Measurements from ENCODE around the gene EPHA7. TPM values are rescaled to one million over a fixed set of nuclear protein-coding genes. Genes with fewer than 3 reads are reported as not detected.

EPHA7 gene
- total and polyA plus RNA-seq, 2 of the 13 experiments (the other 11 are each of a cell fraction or from before 2014, with no cell fraction given), result not detected

DNA sequence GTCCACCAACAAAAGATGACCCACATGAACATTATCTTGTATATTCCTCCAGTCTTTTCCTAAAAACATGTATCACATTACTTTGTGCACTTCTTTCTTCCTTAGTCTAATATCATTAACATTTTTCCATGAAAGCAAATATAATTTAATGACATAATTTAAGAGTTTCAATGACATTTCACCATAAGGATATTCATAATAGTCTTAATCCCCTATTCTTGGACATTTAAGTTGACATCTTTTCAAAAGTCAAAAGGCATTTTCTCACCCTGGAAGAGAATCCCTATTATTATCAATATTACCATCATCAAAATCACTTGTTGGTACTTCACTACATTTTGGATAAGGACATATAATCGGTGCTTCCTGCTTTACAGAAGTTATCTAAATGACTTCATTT is 31.3 kb downstream of the EPHA7 start:
- POLR2A ChIA-PET, result no interaction called here
- no TSS peak for BruUV-seq (replicated peaks)
- no peak for TF ChIP-seq DNMT1 (CRISPR knock-in tag; IDR thresholded peaks at IDR 0.05)
- TF ChIP-seq U2AF2 (IDR thresholded peaks at IDR 0.05; ENCODE audit: low read depth, low read length), result no peak
- no peak for TF ChIP-seq ZNF720 (CRISPR knock-in tag; IDR thresholded peaks at IDR 0.05)
- no peak for TF ChIP-seq SRSF1 (optimal IDR thresholded peaks at IDR 0.05; ENCODE audit: low read depth, low read length)
- no peak for TF ChIP-seq ARNT (IDR thresholded peaks at IDR 0.05)
- no peak for TF ChIP-seq NR2F6 (IDR thresholded peaks at IDR 0.05)
- no peak for TF ChIP-seq NR2F6 (CRISPR knock-in tag; IDR thresholded peaks at IDR 0.05)
- no peak for TF ChIP-seq KLF12 (CRISPR knock-in tag; IDR thresholded peaks at IDR 0.05; ENCODE audit: borderline replicate concordance)
- TF ChIP-seq ZFY (CRISPR knock-in tag; IDR thresholded peaks at IDR 0.05), result no peak
- no peak for TF ChIP-seq HES4 (CRISPR knock-in tag; IDR thresholded peaks at IDR 0.05; ENCODE audit: borderline replicate concordance)
- TF ChIP-seq, protein P1, sequence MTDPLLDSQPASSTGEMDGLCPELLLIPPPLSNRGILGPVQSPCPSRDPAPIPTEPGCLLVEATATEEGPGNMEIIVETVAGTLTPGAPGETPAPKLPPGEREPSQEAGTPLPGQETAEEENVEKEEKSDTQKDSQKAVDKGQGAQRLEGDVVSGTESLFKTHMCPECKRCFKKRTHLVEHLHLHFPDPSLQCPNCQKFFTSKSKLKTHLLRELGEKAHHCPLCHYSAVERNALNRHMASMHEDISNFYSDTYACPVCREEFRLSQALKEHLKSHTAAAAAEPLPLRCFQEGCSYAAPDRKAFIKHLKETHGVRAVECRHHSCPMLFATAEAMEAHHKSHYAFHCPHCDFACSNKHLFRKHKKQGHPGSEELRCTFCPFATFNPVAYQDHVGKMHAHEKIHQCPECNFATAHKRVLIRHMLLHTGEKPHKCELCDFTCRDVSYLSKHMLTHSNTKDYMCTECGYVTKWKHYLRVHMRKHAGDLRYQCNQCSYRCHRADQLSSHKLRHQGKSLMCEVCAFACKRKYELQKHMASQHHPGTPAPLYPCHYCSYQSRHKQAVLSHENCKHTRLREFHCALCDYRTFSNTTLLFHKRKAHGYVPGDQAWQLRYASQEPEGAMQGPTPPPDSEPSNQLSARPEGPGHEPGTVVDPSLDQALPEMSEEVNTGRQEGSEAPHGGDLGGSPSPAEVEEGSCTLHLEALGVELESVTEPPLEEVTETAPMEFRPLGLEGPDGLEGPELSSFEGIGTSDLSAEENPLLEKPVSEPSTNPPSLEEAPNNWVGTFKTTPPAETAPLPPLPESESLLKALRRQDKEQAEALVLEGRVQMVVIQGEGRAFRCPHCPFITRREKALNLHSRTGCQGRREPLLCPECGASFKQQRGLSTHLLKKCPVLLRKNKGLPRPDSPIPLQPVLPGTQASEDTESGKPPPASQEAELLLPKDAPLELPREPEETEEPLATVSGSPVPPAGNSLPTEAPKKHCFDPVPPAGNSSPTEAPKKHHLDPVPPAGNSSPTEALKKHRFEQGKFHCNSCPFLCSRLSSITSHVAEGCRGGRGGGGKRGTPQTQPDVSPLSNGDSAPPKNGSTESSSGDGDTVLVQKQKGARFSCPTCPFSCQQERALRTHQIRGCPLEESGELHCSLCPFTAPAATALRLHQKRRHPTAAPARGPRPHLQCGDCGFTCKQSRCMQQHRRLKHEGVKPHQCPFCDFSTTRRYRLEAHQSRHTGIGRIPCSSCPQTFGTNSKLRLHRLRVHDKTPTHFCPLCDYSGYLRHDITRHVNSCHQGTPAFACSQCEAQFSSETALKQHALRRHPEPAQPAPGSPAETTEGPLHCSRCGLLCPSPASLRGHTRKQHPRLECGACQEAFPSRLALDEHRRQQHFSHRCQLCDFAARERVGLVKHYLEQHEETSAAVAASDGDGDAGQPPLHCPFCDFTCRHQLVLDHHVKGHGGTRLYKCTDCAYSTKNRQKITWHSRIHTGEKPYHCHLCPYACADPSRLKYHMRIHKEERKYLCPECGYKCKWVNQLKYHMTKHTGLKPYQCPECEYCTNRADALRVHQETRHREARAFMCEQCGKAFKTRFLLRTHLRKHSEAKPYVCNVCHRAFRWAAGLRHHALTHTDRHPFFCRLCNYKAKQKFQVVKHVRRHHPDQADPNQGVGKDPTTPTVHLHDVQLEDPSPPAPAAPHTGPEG (CRISPR knock-in tag; IDR thresholded peaks at IDR 0.05), result no peak
- no peak for TF ChIP-seq GFI1 (CRISPR knock-in tag; IDR thresholded peaks at IDR 0.05; ENCODE audit: borderline replicate concordance)
- TF ChIP-seq, protein P2, sequence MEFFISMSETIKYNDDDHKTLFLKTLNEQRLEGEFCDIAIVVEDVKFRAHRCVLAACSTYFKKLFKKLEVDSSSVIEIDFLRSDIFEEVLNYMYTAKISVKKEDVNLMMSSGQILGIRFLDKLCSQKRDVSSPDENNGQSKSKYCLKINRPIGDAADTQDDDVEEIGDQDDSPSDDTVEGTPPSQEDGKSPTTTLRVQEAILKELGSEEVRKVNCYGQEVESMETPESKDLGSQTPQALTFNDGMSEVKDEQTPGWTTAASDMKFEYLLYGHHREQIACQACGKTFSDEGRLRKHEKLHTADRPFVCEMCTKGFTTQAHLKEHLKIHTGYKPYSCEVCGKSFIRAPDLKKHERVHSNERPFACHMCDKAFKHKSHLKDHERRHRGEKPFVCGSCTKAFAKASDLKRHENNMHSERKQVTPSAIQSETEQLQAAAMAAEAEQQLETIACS (CRISPR knock-in tag; IDR thresholded peaks at IDR 0.05), result no peak
- no peak for TF ChIP-seq FOSL1 (CRISPR knock-in tag; IDR thresholded peaks at IDR 0.05; ENCODE audit: borderline replicate concordance)
- no peak for TF ChIP-seq RELA (CRISPR knock-in tag; IDR thresholded peaks at IDR 0.05)
- no peak for TF ChIP-seq NFKB2 (CRISPR knock-in tag; IDR thresholded peaks at IDR 0.05; ENCODE audit: borderline replicate concordance)
- TF ChIP-seq, protein P3, sequence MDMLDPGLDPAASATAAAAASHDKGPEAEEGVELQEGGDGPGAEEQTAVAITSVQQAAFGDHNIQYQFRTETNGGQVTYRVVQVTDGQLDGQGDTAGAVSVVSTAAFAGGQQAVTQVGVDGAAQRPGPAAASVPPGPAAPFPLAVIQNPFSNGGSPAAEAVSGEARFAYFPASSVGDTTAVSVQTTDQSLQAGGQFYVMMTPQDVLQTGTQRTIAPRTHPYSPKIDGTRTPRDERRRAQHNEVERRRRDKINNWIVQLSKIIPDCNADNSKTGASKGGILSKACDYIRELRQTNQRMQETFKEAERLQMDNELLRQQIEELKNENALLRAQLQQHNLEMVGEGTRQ (IDR thresholded peaks at IDR 0.05; ENCODE audit: low read depth, low read length), result no peak
- TF ChIP-seq, protein P3 (CRISPR knock-in tag; IDR thresholded peaks at IDR 0.05; ENCODE audit: borderline replicate concordance), result no peak
- no peak for TF ChIP-seq CBFB (CRISPR knock-in tag; IDR thresholded peaks at IDR 0.05)

More for the DNA sequence above, 31.3 kb downstream of the EPHA7 start:
- Histone ChIP-seq H3K36me3 (replicated peaks in 1 of 2; ENCODE audit: control insufficient read depth in 1 of 2, insufficient read depth in 2 of 2, low read length in 2 of 2) (no peaks in the 10 kb centered on the region), H3K9ac (ENCODE audit: insufficient read depth, low read depth, low read length) (no peak overlapping the region), H4K20me1 (ENCODE audit: insufficient read depth, low read length) (no peaks in the 10 kb centered on the region), H3K9me3 (ENCODE audit: low read length) (no peaks in the 10 kb centered on the region), H3K4me2 (ENCODE audit: low read depth, low read length) (no peak overlapping the region), H3K27me3 (ENCODE audit: control insufficient read depth in 1 of 2, insufficient read depth in 2 of 2, low read length in 2 of 2) (no peaks in the 10 kb centered on the region), H3K4me1 (ENCODE audit: insufficient read depth, low read length) (no peaks in the 10 kb centered on the region), H3K79me2 (ENCODE audit: insufficient read depth, low read length) (no peaks in the 10 kb centered on the region), H2AFZ (ENCODE audit: low read length) (no peak overlapping the region), H3K27ac (ENCODE audit: extremely low read length, insufficient read depth, low read length) (no peak overlapping the region), H3K4me3 (replicated peaks in 1 of 3; ENCODE audit: insufficient read depth in 1 of 3, low read depth in 2 of 3, low read length in 3 of 3) (no peak overlapping the region)
- no peak for ATAC-seq
- in situ Hi-C loops (cut with HindIII; ENCODE audit: extremely low pct_ligation_motif_present, low pct_unique_long_range_greater_than_20kb) (no loop called here), intact Hi-C loops (cut with micrococcal nuclease; ENCODE audit: unreplicated experiment) (no loop called here)
- 0% methylated on average over 1 of the region's 1 CpG for WGBS (ENCODE audit: low lambda C conversion rate)
- no peak for DNase-seq (ENCODE audit: low spot score)
- CTCF ChIA-PET (ENCODE audit: low intra/inter-chr PET ratio, low total read pairs), result no interaction called here
- no peak for FAIRE-seq
